ENCODE results near the gene RFC2. TPM values are rescaled to one million over a fixed set of nuclear protein-coding genes. Genes with fewer than 3 reads are reported as not detected.

Gene RFC2
- total RNA-seq, 1 experiment from 2014 or later: 73.6 TPM

DNA sequence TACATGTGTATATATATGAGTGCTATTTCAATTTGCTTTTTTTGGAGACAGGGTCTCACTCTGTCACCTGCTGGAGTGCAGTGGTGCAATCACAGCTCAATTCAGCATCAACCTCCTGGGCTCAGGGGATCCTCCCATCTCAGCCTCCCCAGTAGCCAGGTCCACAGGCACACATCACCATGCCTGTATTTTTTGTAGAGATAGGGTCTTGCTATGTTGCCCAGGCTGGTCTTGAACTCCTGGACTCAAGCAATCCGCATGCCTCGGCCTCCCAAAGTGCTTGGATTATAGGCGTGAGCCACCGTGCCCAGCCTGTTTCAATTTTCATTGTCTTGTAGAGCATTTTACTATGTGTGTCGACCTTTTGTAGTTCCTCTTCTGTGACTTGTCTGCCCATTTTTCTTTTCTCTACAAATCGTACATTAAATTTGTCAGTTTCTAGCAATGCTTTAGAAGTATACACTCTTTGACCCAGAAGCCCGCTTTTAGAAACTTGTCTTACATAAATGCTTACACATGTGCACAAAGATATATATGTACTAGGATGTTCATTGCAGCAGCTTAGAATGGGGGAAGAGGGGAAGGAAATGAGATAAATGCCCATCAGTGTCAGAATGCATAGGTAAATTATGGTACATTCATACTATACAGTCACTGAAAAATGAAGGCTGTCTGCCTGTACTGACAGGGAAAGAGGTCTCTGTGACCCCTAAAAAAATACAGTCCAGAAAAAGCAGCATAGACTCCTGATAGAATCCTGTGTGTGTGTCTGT is 12.2 kb upstream of the RFC2 start:
- no peak overlapping the region; a peak in 1 of 7 replicates for H3K27ac Mint-ChIP-seq
- Histone ChIP-seq H2AFZ (ENCODE audit: low read length) (no peak overlapping the region), H3K14ac (ENCODE audit: insufficient read depth, low read length) (no peak overlapping the region), H3K9ac (ENCODE audit: extremely low read depth, insufficient read length, low read length) (no peak overlapping the region), H3K23me2 (ENCODE audit: insufficient read length, low read depth, low read length, poor library complexity, severe bottlenecking) (no peaks in the 10 kb centered on the region), H2BK5ac (ENCODE audit: insufficient read length, low read length) (no peak overlapping the region), H4K20me1 (ENCODE audit: control insufficient read depth, insufficient read depth, insufficient read length) (no peaks in the 10 kb centered on the region), H3K23ac (ENCODE audit: insufficient read length, low read depth, low read length) (no peak overlapping the region), H3K56ac (ENCODE audit: insufficient read length, low read depth, low read length) (no peak overlapping the region), H3K79me2 (ENCODE audit: insufficient read depth, low read length) (no peaks in the 10 kb centered on the region), H3T11ph (ENCODE audit: low read length) (no peak overlapping the region), H3K27ac (ENCODE audit: insufficient read length, low read depth, low read length) (no peak overlapping the region), H2BK120ac (ENCODE audit: low read depth, low read length, poor library complexity, severe bottlenecking) (no peak overlapping the region), H3K4me2 (ENCODE audit: insufficient read depth, insufficient read length, low read length) (no peak overlapping the region), H3K9me3 (ENCODE audit: control insufficient read depth, low read depth, low read length) (no peaks in the 10 kb centered on the region), H2BK15ac (ENCODE audit: low read depth, low read length) (no peak overlapping the region), H3K27me3 (ENCODE audit: insufficient read depth, low read length) (no peaks in the 10 kb centered on the region), H3K4ac (ENCODE audit: low read depth, low read length) (no peak overlapping the region), H4K8ac (replicated peaks; ENCODE audit: insufficient read length, low read depth, low read length) (no peak overlapping the region), H3K18ac (ENCODE audit: insufficient read length, low read depth, low read length) (no peak overlapping the region), H4K5ac (ENCODE audit: insufficient read length, low read depth, low read length) (no peak overlapping the region), H3K4me1 (ENCODE audit: insufficient read depth, low read length) (no peaks in the 10 kb centered on the region), H4K91ac (ENCODE audit: insufficient read length, low read depth, low read length) (no peak overlapping the region), H2AK5ac (ENCODE audit: insufficient read length, low read length) (no peak overlapping the region), H2BK20ac (ENCODE audit: low read depth, low read length, poor library complexity, severe bottlenecking) (no peak overlapping the region), H2BK12ac (ENCODE audit: insufficient read length, low read depth, low read length) (no peak overlapping the region), H3K79me1 (ENCODE audit: insufficient read depth, low read depth, low read length, poor library complexity, severe bottlenecking) (no peaks in the 10 kb centered on the region)
- no peaks in the 10 kb centered on the region for H3K9me3 Mint-ChIP-seq
- peaks cover 5% of the 10 kb centered on the region for H3K27me3 Mint-ChIP-seq (ENCODE audit: low read depth)
- TF ChIP-seq CTCF (conservative IDR thresholded peaks at IDR 0.05): no peak
- H3K36me3 Mint-ChIP-seq (ENCODE audit: insufficient read depth in 1 of 3, low read depth in 3 of 3): no peaks in the 10 kb centered on the region
- peaks cover 0 to 6% of the 10 kb centered on the region in 2 experiments; a peak in 1 of 4 replicates for H3K4me1 Mint-ChIP-seq
- WGBS (ENCODE audit: extremely low coverage, insufficient read length, low lambda C conversion rate): no CpG with 5 or more reads among the region's 7 CpGs
- H3K4me3 Mint-ChIP-seq: no peak overlapping the region
- DNase-seq: no peak

All from H9 (cell line).